HG03342 (cell line): Measurements from ENCODE around the gene ORAI3.
"Not testable (repeated sequence)": the region's sequence is repeated elsewhere in the genome, so short reads cannot be mapped to it uniquely, and the experiment has no call there.

Experiments used
- ATAC-seq: cut with Tn5 transposase; IDR thresholded peaks from one replicate; pipeline ENCODE4 v1.9.1; 2021; ENCODE audit warnings: mild to moderate bottlenecking, moderate library complexity; ENCODE audit not compliant: unreplicated experiment

ORAI3 gene

DNA sequence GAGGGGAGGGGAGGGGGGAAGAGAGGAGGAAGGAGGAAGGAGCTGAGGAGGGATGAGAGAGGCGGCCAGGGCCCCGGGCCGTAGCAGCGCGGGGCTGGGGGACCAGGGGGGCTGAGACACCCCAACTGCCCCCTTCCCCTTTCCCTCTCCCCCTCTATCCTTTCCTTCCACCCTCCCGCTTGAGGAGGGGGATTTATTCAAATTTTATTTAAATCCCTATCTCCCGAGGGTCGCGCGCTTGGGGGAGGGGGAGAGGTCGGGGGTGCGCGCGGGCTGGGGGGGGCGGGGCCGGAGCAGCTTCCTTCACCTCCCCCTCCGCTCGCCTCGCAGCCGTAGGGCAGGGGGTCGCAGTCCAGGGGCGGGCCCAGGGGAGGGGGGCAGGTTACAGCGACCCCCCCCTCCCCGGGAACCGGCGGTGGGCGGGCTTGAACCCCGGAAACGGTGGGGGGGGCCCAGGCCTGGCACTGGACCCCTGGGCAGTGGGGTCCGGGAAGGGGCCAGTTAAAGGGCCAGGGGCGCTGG, 25.3 kb upstream of the ORAI3 start, which contains the start of gene FBXL19:
TSS of gene FBXL19 (plus strand) at position 19 of the 522 bp plus-strand sequence. CDS start 2,183 bp downstream, outside the sequence.
- ATAC-seq = no peak

DNA sequence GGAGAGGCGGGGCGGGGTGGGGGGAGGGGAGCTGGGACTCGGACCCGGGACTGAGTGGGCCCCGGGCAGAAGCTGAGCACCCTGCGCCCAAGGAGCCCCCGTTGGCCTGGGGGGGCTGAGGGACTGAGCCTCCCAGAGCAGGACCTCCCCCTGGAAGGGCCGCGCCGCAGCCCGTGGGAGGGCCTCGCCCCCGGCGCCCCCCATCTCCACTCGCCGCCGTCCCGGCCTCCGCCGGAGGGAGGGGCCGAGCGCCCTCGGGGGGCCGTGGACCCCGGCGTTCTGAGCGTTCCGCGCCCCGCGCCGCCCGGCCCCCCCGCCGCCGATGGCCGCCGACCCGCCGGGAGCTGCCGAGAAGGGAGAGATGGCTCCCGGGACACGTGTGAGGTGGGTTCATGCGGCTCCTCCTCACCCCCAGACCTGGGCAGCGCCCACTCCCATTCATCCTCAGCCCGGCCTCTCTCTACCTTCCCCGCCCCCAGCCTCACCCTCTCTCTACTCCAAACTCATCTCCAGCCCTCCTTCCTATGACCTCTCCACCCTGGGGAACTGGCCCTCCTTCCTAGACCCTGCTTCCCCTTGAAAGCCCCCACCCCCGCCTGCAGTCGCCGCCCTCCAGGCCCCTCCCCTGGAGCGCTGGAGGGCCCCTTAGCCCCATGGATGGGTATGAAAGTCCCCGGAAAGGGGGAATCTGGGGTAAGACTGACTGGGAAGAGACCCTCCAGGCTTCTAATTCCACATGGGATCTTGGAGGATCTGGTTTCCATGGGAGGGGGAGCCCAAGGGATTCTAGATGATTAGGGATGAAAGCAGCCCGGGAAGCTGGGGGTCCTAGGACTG, 24.6 kb upstream of the ORAI3 start:
- no peak for ATAC-seq

DNA sequence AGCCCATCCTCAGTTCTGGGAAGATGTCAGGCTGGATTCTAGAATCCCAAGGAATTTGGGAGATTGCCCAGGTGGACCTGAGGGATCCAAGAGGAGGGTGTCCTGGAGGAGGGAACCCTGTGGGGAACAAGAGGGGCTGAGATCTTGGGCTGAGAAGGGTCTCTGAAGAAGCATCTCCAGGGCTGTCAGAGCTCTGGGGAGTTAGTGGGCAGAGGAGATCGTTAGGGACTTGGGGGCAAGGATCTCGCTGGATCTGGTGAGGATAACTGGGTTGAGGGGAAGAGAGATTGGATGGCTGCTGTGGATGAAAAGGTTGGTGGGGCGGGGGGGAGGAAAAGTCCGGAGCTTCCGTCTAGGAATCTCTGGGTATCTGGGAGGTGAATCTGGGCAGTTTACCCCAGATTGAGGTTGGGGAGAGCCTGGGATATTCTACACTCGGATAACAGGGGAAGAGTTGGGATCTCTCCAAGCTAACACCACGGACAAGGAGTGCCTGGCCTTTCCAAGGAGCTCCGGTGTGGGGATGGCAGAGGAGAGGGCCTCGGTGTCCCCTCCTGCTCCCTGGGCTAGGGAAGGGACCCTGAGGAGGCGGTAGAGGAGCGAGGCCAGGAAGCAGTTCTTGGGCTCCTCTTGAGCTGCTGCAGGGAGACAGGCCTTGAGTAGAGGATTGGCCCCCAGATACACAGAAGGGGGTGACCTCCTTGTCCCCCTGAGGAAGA, 23.8 kb upstream of the ORAI3 start:
- no peak for ATAC-seq

DNA sequence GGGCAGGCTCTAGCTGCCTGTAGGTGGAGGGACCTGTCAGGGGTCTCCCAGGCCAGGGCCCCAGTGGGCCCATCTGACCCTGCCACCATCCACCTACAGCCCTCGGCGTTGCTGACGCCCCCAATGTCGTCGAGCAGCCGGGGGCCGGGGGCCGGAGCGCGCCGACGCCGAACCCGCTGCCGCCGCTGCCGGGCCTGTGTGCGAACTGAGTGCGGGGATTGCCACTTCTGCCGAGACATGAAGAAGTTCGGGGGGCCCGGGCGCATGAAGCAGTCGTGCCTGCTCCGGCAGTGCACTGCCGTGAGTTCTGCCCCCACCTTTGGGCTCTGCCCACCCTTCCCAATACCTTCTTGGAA, 23.3 kb upstream of the ORAI3 start:
- ATAC-seq = no peak

GRCh38 chr16:30925995-30926811, 22.7 kb upstream of the ORAI3 start:
- no peak for ATAC-seq

DNA sequence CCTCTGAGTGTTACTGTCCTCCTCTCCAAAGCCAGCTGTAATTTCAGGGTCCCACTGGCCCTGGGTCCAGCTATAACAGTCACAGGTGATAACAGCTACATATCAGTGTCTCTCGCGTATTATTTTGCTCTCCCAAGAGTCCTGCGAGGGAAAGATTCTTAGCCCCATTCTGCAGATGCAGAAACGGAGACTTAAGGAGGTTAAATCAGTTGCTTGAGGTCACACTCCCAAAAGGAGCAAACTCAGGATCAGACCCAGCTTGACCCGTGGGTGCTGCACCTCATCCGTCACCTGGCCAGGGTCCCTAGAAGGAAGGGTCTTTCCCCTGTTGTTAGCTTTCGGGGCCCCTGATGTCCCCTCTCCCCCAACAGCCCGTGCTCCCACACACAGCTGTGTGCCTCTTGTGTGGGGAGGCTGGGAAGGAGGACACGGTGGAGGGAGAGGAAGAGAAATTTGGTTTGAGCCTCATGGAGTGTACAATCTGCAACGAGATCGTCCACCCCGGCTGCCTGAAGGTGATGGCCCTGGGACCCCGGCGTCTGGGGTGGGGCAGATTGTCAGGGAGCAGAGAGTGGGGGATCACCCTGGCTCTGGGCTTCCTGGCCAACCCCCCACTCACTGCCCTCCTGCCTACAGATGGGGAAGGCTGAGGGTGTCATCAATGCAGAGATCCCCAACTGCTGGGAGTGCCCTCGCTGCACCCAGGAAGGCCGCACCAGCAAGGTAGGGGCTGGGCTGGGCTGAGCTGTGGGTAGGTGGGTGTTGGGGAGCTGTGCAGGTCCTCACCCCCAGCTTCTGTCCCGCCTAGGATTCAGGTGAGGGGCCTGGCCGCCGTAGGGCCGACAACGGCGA, 21.7 kb upstream of the ORAI3 start:
- ATAC-seq = no peak

GRCh38 chr16:30927789-30928378, 21.0 kb upstream of the ORAI3 start:
- no peak for ATAC-seq

GRCh38 chr16:30928390-30928789, 20.5 kb upstream of the ORAI3 start:
- ATAC-seq = no peak

DNA sequence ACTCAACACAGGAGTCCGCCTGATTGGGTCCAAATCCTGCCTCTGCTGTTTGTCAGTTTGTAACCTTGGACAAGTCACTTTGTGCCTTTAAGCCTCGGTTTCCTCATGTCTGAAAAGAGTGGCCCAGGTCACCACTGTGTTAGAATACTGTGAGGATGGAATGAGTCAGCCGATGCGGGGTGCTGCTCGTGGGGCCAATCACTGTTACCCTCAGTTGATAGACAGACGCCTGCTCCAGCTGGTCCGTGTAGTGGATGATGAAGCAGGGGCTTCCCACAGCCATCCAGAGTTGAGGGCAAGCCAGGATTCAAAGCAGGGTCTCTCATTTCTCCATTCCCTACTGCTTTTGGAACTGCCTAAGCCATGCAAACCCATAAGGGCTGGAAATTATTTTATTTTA, 19.7 kb upstream of the ORAI3 start:
- ATAC-seq = no peak

DNA sequence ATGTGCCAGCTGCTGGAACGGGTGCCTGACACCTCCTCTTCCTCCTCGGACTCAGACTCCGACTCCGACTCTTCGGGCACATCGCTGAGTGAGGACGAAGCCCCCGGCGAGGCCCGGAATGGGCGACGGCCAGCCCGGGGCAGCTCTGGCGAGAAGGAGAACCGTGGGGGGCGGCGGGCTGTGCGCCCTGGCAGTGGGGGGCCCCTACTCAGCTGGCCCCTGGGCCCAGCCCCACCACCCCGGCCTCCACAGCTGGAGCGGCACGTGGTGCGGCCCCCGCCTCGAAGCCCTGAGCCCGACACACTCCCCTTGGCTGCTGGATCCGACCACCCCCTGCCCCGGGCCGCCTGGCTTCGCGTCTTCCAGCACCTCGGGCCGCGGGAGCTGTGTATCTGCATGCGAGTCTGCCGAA, 18.7 kb upstream of the ORAI3 start:
- ATAC-seq = no peak

DNA sequence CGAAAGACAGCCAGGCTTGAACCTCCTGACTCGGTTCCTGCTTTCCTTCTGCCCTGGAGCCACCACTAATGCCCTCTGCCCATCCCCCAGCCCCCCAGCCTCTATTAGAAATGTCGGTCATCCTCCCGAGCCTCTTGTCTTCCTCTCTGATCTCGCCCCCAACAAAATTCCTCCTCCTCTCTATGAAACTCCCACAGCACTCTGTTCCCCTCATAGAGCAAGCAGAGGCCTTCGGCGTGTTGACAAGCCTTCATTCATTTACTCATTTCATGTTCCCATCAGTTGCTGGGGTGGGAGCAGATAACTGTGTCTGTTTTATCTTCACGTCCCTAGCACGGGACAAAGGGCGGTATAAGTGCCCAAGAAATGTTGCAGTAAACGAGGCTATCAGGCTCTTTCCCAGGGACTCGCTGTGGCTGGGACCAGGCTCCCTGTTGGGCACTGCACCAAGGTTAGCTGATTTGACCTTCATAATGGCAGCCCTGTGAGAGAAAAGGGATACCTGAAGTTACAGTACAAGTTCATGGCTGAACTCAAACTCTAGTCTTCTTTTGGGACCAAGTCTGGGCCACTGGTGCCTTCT, 17.7 kb upstream of the ORAI3 start:
- ATAC-seq = no peak

- no peak for ATAC-seq
Observed at GRCh38 chr16:30934827-30935557, 13.9 kb upstream of the ORAI3 start.

GRCh38 chr16:30937692-30938091, 11.2 kb upstream of the ORAI3 start:
- no peak for ATAC-seq

GRCh38 chr16:30939571-30939970, 9.3 kb upstream of the ORAI3 start:
- ATAC-seq = not testable (repeated sequence)

DNA sequence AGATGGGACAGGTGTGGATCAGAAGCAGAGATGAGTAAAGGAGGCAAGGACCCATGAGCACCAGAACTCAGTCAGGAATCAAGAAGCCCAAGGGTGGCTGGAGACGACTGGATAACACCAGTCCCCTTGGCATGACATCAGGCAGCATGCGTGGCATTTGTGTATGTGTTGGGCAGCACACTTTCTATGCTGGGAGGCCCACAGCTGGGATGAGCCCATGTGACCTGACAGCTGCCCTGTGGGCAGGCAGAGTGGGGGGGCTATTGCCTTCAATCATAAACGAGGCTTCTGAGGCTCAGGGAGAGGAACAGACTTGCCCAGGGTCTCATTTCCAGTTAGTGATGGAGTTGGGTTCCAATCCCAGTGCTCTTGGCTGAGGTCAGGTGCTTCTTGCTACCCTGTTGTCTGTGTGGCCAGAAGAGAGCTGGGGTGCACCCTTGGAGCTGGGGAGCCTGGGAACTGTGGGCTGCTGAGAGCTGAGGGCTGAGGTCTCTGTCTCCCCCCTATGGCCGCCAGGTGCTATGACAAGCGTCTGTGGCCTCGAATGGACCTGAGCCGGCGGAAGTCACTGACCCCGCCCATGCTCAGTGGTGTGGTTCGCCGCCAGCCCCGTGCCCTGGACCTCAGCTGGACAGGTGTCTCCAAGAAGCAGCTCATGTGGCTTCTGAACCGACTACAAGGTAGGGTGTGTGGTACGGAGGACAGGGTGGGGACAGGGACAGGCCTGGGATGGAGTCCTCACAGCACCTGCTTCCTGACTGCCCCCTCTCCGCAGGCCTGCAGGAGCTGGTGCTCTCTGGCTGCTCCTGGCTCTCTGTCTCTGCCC, 7.1 kb upstream of the ORAI3 start:
- ATAC-seq = peak; percentile 82

DNA sequence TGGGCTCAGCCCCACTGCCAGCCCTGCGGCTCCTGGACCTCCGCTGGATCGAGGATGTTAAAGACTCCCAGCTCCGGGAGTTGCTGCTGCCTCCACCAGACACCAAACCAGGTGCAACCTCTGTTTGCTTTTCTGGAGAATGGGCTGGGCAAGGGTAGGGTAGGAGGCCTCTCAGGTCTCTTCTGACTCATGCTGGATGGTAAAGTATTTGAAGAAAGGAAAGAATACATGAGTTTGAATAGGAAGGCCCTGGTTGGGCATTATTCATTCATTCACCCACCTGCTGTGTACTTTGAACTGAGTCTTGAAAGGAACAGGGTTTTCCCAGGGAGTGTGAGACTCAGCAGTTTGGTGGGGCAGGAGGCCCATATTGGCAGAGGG, 6.5 kb upstream of the ORAI3 start:
- ATAC-seq = no peak

GRCh38 chr16:30944352-30944751, 4.5 kb upstream of the ORAI3 start:
- ATAC-seq = no peak
